Measurements from ENCODE around the gene SNX30.

SNX30 gene

GRCh38 chr9:112885324-112885723 lies 134.8 kb downstream of the SNX30 start:
- DNase-seq (ENCODE audit: low spot score), result no peak

- DNase-seq (ENCODE audit: low spot score), result no peak
Observed at GRCh38 chr9:112886351-112886750, 135.8 kb downstream of the SNX30 start.

DNA sequence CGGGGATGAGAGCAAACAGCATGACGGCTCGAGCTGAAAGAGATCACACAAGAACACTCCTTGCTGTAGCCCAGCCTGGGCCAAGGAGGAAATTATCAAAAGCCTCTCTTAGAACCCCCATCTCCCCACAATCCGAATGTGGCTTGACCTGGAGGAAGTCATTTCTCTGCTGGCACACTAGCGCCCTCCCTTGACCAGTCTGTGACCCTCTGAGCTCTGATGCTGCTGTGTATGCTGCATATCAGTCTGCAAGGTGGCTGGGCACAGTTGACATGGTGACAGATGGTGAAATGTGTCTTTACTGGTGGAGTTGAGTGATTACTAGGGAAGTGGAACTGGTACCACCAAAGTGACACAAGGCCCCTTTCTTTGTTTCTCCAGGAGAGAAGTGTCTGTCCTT lies 136.8 kb downstream of the SNX30 start:
- DNase-seq (ENCODE audit: low spot score), result no peak

- DNase-seq (ENCODE audit: low spot score), result no peak
Observed at GRCh38 chr9:112890106-112891081, 139.8 kb downstream of the SNX30 start, which contains the start of gene SLC46A2. Gene SLC46A2 (minus strand): TSS chr9:112890876. CDS start chr9:112890681, 195 bp downstream.

- DNase-seq (ENCODE audit: low spot score), result no peak
Observed at GRCh38 chr9:112891521-112891920, 141.0 kb downstream of the SNX30 start.

- DNase-seq (ENCODE audit: low spot score), result no peak
Observed at GRCh38 chr9:112892981-112893380, 142.4 kb downstream of the SNX30 start.

GRCh38 chr9:112894041-112894440 lies 143.5 kb downstream of the SNX30 start:
- DNase-seq (ENCODE audit: low spot score), result no peak

- no peak for DNase-seq (ENCODE audit: low spot score)
Observed at GRCh38 chr9:112894699-112895098, 144.1 kb downstream of the SNX30 start.

DNA sequence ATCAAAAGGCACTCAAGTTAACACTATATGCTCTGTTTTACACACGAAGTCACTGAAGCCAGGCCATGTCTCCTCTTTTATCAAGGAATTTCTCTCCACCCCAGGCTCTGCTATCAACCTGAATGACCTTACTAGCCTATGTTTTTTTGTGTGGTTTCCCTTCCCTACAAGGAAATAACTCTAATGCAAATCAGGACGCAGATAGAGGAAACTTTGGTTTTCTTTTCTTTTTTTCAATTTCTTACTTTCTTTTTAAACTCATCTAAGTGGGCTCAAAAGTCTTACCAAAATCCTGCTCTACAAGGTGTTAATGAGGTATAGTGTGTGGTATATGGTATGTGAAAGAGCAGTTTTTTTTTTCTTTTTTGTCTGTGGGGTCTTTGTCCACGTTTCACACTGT lies 145.6 kb downstream of the SNX30 start:
- no peak for DNase-seq (ENCODE audit: low spot score)

- DNase-seq (ENCODE audit: low spot score), result no peak
Observed at GRCh38 chr9:112898872-112899311, 148.3 kb downstream of the SNX30 start.

DNA sequence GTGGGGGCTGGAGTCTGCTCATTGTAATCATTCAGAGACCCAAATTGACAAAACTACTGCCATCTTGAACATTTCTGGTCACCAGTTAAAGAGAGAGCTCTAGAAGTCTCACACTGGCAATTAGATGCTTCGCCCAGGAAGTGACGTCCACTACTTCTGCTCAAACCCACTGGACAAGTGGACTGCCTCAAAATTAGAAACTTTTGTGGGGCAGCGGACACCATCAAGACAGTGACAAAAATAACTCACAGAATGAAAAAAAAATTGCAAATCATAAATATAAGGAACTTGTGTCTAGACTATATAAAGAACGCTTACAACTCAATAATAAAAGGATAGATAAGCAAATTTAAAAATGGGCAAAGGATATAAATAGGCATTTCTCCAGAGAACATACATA lies 149.9 kb downstream of the SNX30 start:
- no peak for DNase-seq (ENCODE audit: low spot score)

- DNase-seq (ENCODE audit: low spot score), result no peak
Observed at GRCh38 chr9:112900901-112901300, 150.3 kb downstream of the SNX30 start.

GRCh38 chr9:112905084-112905483 lies 154.5 kb downstream of the SNX30 start:
- no peak for DNase-seq (ENCODE audit: low spot score)

- DNase-seq (ENCODE audit: low spot score), result no peak
Observed at GRCh38 chr9:112911736-112912135, 161.2 kb downstream of the SNX30 start.

GRCh38 chr9:112912636-112913035 lies 162.1 kb downstream of the SNX30 start:
- DNase-seq (ENCODE audit: low spot score), result no peak

GRCh38 chr9:112913326-112913725 lies 162.8 kb downstream of the SNX30 start:
- DNase-seq (ENCODE audit: low spot score), result no peak

DNA sequence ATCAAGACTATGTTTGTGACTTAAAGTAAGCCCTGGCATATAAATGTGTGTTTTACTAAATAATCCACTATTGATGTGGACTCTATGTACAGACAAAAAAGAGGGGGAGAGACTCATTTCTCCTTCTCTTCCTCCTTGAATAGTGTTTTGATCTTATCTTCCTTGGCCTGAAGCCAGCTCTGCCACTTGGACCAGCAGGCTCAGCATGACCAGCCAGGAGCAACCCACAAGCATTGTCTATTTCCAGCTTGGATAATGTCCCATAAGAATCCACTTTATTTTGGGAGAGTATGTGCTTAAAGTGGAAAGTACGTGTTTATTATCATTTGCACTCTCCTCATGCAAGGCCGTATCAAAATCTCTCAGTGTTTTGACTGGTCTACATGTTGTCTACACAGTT lies 164.0 kb downstream of the SNX30 start:
- no peak for DNase-seq (ENCODE audit: low spot score)

GRCh38 chr9:112917047-112917986 lies 166.8 kb downstream of the SNX30 start:
- DNase-seq (ENCODE audit: low spot score), result no peak

GRCh38 chr9:112917987-112918362 lies 167.4 kb downstream of the SNX30 start:
- DNase-seq (ENCODE audit: low spot score), result no peak

DNA sequence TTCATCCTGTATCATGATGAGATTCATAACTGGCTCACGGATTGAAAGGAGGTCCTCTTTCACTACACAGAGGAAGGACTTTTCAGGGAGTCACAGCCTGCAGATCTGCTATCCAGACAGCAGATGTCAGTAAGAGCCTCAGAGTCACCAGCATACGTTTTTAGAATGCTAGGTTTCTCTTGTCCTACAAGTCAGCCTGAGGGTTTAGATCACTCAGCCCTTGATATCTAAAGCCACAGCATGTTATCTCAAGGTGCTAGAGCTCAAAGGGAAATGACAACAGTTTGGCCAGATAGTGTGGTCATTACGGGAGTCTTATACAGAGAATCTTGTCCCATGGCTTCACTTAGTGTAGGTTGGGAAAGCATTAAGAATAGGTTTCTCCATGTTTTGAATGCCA lies 171.0 kb downstream of the SNX30 start:
- DNase-seq (ENCODE audit: low spot score), result no peak

All from hematopoietic multipotent progenitor cell treated with erythropoietin and hydrocortisone succinate and interleukin-3 and kit ligand, for 17 days (in vitro differentiated cells).